Measurements from ENCODE around the gene RPP30. TPM values are rescaled to one million over a fixed set of nuclear protein-coding genes. Genes with fewer than 3 reads are reported as not detected.

RPP30 gene
- total and polyA plus RNA-seq, 2 of the 13 experiments (the other 11 are each of a cell fraction or from before 2014, with no cell fraction given): 27.1 to 65.0 TPM

DNA sequence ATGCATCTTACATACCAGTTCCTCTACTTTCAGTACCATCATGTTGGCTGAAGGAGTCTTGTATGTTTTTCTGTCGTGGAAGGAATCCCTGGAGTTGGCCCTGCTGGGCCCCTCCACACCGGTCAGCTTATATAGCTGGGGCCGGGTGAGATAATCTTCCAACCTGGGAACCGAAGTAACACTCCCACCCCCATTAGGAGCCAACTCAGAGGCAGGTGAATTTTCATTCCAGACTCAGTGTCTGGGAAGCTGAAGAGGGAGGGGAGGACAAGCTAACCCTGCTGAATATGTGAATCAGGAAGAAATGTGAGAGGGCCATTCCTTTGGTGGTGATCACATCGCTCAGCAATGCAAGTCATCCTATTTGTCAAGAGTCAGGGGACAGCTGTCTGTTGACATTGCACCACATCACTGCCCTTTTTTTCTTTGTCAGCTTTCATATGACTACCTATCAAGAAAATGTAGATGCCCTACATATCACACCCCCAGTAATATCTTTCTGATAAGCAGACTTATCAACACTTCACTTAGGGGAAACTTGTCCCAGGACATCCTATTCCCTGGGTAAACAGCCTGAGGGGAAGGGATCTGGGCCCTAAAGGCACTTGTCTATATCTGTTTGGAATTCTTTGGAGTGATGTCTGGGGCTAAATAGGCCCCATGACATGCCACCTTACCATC lies 49.4 kb downstream of the RPP30 start, which contains the start of gene ANKRD1 (continued):
- TF ChIP-seq, protein P1, sequence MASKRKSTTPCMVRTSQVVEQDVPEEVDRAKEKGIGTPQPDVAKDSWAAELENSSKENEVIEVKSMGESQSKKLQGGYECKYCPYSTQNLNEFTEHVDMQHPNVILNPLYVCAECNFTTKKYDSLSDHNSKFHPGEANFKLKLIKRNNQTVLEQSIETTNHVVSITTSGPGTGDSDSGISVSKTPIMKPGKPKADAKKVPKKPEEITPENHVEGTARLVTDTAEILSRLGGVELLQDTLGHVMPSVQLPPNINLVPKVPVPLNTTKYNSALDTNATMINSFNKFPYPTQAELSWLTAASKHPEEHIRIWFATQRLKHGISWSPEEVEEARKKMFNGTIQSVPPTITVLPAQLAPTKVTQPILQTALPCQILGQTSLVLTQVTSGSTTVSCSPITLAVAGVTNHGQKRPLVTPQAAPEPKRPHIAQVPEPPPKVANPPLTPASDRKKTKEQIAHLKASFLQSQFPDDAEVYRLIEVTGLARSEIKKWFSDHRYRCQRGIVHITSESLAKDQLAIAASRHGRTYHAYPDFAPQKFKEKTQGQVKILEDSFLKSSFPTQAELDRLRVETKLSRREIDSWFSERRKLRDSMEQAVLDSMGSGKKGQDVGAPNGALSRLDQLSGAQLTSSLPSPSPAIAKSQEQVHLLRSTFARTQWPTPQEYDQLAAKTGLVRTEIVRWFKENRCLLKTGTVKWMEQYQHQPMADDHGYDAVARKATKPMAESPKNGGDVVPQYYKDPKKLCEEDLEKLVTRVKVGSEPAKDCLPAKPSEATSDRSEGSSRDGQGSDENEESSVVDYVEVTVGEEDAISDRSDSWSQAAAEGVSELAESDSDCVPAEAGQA (IDR thresholded peaks at IDR 0.05; ENCODE audit: low read depth): no peak
- TF ChIP-seq, protein P1 (CRISPR knock-in tag; IDR thresholded peaks at IDR 0.05; ENCODE audit: borderline replicate concordance): no peak
- peak; percentile 42; the same call in 1 of the 2 replicates for TF ChIP-seq MAZ (IDR thresholded peaks at IDR 0.05; ENCODE audit: borderline replicate concordance, low read depth, low read length)
- no peak for TF ChIP-seq MAZ (CRISPR knock-in tag; IDR thresholded peaks at IDR 0.05; ENCODE audit: low read depth)
- TF ChIP-seq, protein P2, sequence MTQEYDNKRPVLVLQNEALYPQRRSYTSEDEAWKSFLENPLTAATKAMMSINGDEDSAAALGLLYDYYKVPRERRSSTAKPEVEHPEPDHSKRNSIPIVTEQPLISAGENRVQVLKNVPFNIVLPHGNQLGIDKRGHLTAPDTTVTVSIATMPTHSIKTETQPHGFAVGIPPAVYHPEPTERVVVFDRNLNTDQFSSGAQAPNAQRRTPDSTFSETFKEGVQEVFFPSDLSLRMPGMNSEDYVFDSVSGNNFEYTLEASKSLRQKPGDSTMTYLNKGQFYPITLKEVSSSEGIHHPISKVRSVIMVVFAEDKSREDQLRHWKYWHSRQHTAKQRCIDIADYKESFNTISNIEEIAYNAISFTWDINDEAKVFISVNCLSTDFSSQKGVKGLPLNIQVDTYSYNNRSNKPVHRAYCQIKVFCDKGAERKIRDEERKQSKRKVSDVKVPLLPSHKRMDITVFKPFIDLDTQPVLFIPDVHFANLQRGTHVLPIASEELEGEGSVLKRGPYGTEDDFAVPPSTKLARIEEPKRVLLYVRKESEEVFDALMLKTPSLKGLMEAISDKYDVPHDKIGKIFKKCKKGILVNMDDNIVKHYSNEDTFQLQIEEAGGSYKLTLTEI (CRISPR knock-in tag; conservative IDR thresholded peaks at IDR 0.05): no peak
- no peak for TF ChIP-seq ONECUT2 (CRISPR knock-in tag; IDR thresholded peaks at IDR 0.05)
- no peak for TF ChIP-seq XRCC5 (optimal IDR thresholded peaks at IDR 0.05; ENCODE audit: low read length)
- TF ChIP-seq NFATC3 (CRISPR knock-in tag; IDR thresholded peaks at IDR 0.05): no peak
- peak; percentile 79; the same call in 1 of the 2 replicates for TF ChIP-seq SIX1 (CRISPR knock-in tag; IDR thresholded peaks at IDR 0.05; ENCODE audit: borderline replicate concordance)
- TF ChIP-seq MED13 (CRISPR knock-in tag; IDR thresholded peaks at IDR 0.05): no peak; the same call in 1 of the 2 replicates
- no peak for TF ChIP-seq CHD2 (IDR thresholded peaks at IDR 0.05; ENCODE audit: low read depth, low read length)
- no peak for TF ChIP-seq KLF13 (CRISPR knock-in tag; IDR thresholded peaks at IDR 0.05)
- TF ChIP-seq MAF1 (CRISPR knock-in tag; IDR thresholded peaks at IDR 0.05; ENCODE audit: borderline replicate concordance): no peak
- TF ChIP-seq ZNF441 (CRISPR knock-in tag; IDR thresholded peaks at IDR 0.05; ENCODE audit: borderline replicate concordance): 0 out of 2 replicates have a peak, but pooled peaks have one; percentile 52
- TF ChIP-seq RFX1 (IDR thresholded peaks at IDR 0.05): no peak
- TF ChIP-seq SKI (IDR thresholded peaks at IDR 0.05; ENCODE audit: partially characterized antibody): peak; percentile 70
- TF ChIP-seq CBX1 (IDR thresholded peaks at IDR 0.05; ENCODE audit: low read depth): no peak
- TF ChIP-seq ZNF749 (CRISPR knock-in tag; IDR thresholded peaks at IDR 0.05; ENCODE audit: borderline replicate concordance): no peak
- TF ChIP-seq MEIS1 (CRISPR knock-in tag; IDR thresholded peaks at IDR 0.05; ENCODE audit: borderline replicate concordance): peak; percentile 94; the same call in 1 of the 2 replicates

All from HepG2 (cell line).